HG02571 (cell line): ENCODE results near the gene ATG2A.

Experiments used
- ATAC-seq: cut with Tn5 transposase; IDR thresholded peaks from one replicate; pipeline ENCODE4 v1.9.1; 2021; ENCODE audit warnings: mild to moderate bottlenecking, moderate library complexity; ENCODE audit not compliant: unreplicated experiment

ATG2A gene

GRCh38 chr11:64916775-64917662, at the start of gene ATG2A:
TSS of gene ATG2A (minus strand) at chr11:64917209. CDS start at chr11:64917135, 74 bp downstream.
- ATAC-seq, result peak; percentile 94

- ATAC-seq, result no peak
Measured at GRCh38 chr11:64963072-64963631, 46.1 kb upstream of the ATG2A start.

- ATAC-seq, result no peak
Measured at GRCh38 chr11:64960719-64961118, 43.7 kb upstream of the ATG2A start.

DNA sequence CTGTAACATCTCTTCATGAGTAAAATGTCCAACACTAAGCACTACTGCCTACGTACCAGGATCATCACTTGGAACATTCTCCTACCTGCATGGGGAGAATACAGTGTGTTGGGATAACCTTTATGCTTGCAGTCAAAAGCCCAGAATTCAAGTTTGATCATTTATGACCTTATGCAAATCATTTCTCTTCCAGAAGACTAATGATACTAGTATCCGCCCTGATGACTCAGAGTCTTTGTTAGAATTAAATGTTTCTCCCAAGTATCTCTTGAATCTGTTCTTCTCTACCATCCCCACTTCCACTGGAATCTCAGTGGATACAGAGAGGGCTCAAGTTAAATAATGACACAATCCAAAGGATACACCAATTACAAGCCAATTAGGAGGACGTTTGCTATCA, 42.5 kb upstream of the ATG2A start:
- ATAC-seq, result no peak

DNA sequence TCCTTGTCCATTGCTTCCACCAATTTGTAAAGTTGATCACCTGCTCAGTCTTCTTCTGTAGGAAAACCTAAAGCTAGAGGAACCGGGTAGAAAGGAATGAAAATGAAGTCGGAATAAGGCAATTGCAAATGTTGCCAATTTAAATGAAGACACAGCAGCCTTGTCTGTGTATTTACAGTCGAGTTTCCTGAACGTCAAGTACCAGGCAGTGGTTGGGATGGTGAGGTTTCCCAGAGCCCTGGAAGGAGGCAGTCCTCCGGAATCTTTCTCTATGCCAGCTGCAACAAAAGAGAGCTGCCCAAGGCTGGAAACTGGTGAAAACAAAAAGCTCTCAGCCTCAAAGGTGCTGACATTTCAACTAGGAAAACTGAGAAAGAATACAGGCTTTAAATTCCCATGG, 37.2 kb upstream of the ATG2A start:
- no peak for ATAC-seq

DNA sequence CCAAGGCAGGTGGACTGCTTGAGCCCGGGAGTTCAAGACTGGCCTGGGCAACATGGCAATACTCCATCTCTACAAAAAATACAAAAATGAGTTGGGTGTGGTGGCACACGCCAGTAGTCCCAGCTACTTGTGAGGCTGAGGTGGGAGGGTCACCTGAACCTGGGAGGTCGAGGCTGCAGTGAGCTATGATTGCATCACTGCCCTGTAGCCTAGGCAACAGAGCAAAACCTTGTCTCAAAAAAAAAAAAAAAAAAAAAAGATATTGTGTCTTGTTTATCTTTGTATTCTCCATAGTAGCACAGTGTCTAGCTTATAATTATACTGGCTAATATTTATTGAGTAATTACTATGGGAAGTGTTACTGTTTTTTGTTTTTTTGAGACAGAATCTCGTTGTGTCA, 34.5 kb upstream of the ATG2A start:
- no peak for ATAC-seq

GRCh38 chr11:64947208-64947814, 30.3 kb upstream of the ATG2A start:
- ATAC-seq, result no peak

GRCh38 chr11:64936539-64936938, 19.5 kb upstream of the ATG2A start:
- no peak for ATAC-seq

DNA sequence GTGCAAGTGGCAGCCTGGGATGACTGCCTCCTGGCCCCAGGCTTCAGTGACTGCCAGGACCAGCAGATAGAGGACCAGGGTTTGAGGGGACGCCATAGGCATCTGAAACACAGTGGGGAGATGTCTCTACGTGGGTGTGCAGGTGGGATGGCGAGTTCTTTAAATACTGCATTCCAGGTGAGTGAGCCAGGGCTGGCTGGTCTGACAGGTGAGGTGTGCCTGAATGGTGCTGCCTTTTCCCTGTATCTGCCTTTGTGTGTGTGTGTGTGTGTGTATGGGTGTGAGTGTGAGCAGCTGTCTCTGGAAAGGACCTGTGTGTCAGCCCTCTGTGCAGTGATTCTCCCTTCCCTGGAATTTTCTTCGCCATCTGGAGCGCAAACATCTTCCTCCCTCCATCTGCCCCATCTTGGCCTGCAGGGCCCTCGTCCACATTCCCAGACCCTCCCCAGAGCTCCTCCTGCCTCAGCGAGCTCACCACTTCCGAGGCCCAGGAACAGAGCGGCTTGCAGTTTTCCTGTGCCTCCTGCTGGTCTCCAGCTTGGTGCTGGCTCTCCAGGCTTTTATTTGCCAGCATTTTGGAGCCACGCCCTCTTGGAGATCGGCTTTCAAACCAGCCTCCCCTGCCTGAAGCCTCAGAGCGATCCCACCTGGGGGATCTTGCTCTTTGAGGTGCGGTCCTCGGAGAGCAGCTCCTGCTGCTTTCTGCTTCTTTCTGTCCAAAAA, 18.5 kb upstream of the ATG2A start, which contains the start of gene GPHA2:
GPHA2 (minus strand) TSS at position 535 of the 723 bp plus-strand sequence; CDS start at position 102, 433 bp downstream.
- no peak for ATAC-seq

- no peak for ATAC-seq
Measured at GRCh38 chr11:64934682-64935358, 17.8 kb upstream of the ATG2A start.

GRCh38 chr11:64933935-64934681, 17.1 kb upstream of the ATG2A start:
- ATAC-seq, result no peak

GRCh38 chr11:64933213-64933934, 16.4 kb upstream of the ATG2A start:
- ATAC-seq, result no peak

DNA sequence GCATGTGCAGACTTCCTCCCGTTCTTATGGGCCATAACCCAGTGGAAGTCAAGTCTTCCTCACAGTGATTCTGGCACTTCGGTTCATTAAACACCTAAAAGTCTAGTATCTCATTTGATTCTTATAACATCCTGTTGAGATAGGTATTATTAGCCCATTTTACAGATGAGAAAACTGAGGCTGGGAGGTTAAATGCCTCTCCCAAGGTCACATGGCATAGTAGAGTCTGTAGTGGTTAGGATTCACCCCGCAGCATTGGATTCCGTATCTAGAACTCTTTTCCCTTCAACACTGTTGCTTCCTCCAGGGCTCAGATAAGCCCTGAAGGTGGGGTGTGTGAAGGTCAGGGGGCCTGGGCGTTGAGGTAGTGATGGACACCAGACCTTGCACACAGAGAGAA, 15.3 kb upstream of the ATG2A start:
- ATAC-seq, result no peak

DNA sequence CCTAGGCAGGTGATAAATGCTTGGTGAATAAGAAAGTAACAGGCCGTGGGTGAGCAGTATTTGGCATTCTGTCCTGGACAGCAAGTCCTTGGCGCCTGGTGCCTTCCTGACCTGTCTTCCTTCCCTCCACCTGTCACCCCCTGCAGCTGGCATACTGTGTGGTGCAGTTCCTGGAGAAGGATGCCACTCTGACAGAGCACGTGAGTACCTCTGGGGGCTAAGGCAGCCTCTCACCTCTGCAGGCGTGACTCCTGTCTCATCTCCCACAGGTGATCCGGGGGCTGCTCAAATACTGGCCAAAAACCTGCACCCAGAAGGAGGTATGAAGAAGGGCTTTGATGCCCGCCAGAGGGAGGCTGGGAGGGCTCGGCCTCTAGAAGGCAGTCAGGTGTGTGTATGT, 14.3 kb upstream of the ATG2A start:
- no peak for ATAC-seq

DNA sequence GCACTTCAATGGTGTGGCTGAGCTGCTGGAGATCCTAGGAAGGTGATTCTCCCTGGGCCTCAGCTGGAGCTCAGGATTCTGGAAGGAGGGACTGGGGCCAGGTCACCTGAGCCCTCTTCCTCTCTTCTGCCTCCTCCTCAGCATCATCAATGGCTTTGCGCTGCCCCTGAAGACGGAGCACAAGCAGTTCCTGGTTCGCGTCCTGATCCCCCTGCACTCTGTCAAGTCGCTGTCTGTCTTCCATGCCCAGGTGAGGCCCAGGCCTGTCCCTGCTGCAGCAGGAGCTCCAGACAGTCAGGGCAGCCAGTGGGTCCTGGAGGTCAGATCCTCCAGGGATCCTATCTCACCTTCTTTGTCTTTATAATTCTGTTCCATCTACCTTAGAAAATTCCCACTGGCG, 13.3 kb upstream of the ATG2A start:
- no peak for ATAC-seq

DNA sequence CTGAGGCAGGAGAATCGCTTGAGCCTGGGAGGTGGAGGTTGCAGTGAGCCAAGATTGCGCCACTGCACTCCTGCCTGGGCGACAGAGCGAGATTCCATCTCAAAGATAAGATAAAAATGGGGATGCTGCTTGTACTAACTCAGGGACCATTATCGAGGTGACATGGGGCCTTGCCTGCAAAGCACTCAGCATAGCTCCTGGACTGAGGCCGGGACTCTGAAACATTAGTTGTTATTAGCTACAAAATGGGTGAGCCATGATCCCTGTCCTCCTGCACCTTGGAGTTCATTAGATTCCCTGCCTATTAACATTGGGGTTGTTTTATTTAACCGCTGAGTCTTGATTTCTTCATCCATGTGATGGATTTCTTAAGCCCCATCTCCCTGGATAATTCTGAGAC, 12.6 kb upstream of the ATG2A start:
- no peak for ATAC-seq

- ATAC-seq, result no peak
Measured at GRCh38 chr11:64928957-64929356, 11.9 kb upstream of the ATG2A start.

DNA sequence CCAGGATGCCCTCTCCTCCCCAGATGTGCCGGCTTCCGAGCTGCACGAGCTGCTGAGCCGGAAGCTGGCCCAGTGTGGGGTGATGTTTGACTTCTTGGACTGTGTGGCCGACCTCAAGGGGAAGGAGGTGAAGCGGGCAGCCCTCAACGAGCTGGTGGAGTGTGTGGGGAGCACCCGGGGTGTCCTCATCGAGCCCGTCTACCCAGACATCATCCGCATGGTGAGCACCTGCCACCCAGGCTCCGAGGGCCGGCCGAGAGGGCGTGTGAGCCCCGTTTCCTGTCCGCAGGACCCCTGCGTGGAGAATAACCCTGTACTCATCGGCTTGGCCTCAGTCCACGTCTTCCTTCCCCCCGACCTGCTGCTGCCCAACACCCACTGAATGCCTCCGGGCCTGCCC, 9.7 kb upstream of the ATG2A start:
- no peak for ATAC-seq
